Measurements from ENCODE around the gene SCN2A. TPM values are rescaled to one million over a fixed set of nuclear protein-coding genes. Genes with fewer than 3 reads are reported as not detected.

The SCN2A gene
- total and polyA plus RNA-seq, 2 of the 4 experiments (the other 2 are of a cell fraction) = 0.24 to 0.54 TPM

DNA sequence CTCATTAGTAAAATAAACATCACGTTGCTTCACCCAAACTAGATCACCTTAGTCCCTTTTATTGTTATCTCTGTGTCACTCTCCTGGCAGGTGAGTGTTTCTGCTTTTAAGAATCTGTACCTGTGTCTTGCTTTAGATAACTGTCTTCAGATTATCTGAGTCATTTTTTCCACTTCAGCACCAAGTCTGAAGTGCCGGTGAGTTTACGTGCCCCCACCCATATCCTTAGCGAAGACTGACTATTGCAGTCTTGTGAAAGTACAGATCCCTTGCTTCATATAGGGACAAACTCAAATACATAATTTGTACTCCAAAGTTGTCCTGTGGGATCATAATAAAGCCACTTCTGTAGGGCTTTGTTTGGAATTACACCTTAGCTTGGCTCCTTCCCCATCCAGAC lies 41.1 kb downstream of the SCN2A start:
- Histone ChIP-seq H3K79me1 (ENCODE audit: low read depth in 1 of 2, low read length in 2 of 2) (no peaks in the 10 kb centered on the region), H3K4me3 (ENCODE audit: insufficient read depth, low read depth, low read length) (no peak overlapping the region), H3K4ac (ENCODE audit: low read depth, low read length) (no peak overlapping the region), H4K91ac (ENCODE audit: insufficient read depth, low read depth, low read length) (no peak overlapping the region), H3K56ac (ENCODE audit: extremely low read depth, insufficient read depth, low read length) (no peak overlapping the region), H2BK5ac (ENCODE audit: low read depth, low read length, poor library complexity, severe bottlenecking) (no peak overlapping the region), H3K9me3 (ENCODE audit: control insufficient read depth, insufficient read depth, low read length) (no peaks in the 10 kb centered on the region), H4K5ac (ENCODE audit: low read depth, low read length) (no peak overlapping the region), H3K23ac (ENCODE audit: low read depth, low read length) (no peak overlapping the region), H2BK15ac (ENCODE audit: low read depth, low read length) (no peak overlapping the region), H2AK5ac (ENCODE audit: low read depth, low read length) (no peak overlapping the region), H3K9me1 (ENCODE audit: insufficient read depth, low read length) (no peaks in the 10 kb centered on the region), H3K27me3 (ENCODE audit: control insufficient read depth, insufficient read depth, low read length) (no peaks in the 10 kb centered on the region), H3K4me2 (ENCODE audit: low read depth, low read length) (no peak overlapping the region), H3K14ac (replicated peaks; ENCODE audit: low read depth, low read length) (no peak overlapping the region), H4K20me1 (ENCODE audit: insufficient read depth, low read length) (no peaks in the 10 kb centered on the region), H4K8ac (ENCODE audit: low read depth in 2 of 2, low read length in 2 of 2) (no peak overlapping the region), H2AFZ (replicated peaks; ENCODE audit: low read length, poor library complexity) (no peak overlapping the region), H3K36me3 (ENCODE audit: control insufficient read depth, insufficient read depth, low read length) (no peaks in the 10 kb centered on the region), H3K4me1 (ENCODE audit: control insufficient read depth, insufficient read depth, low read length) (no peaks in the 10 kb centered on the region), H3K18ac (ENCODE audit: low read depth, low read length) (no peak overlapping the region), H2BK120ac (ENCODE audit: low read depth, low read length) (no peak overlapping the region), H3K9ac (ENCODE audit: low read depth, low read length) (no peak overlapping the region), H2AK9ac (replicated peaks; ENCODE audit: low read depth, low read length, poor library complexity) (no peak overlapping the region), H2BK20ac (ENCODE audit: low read depth, low read length) (no peak overlapping the region), H3K27ac (ENCODE audit: insufficient read depth, low read length) (no peak overlapping the region)
- ATAC-seq (ENCODE audit: low read depth) (no peak), DNase-seq (no peak)
- intact Hi-C loops (cut with micrococcal nuclease) = no loop called here
- POLR2A ChIA-PET (ENCODE audit: unreplicated experiment) = no interaction called here
- dilution Hi-C loops (cut with HindIII; ENCODE audit: low sequenced_read_pairs, unreplicated experiment) = no loop called here
- no TSS peak for BruUV-seq (replicated peaks)
- no CpG with 5 or more reads among the region's 4 CpGs for WGBS, 2 experiments (ENCODE audit: extremely low coverage in 2 of 2, insufficient read length in 1 of 2)
- CTCF ChIA-PET = no interaction called here
- TF ChIP-seq MXI1 (IDR thresholded peaks at IDR 0.05; ENCODE audit: borderline replicate concordance, low read depth, low read length) (no peak), CHD1 (IDR thresholded peaks at IDR 0.05; ENCODE audit: low read depth, low read length) (no peak), POLR2A (IDR thresholded peaks at IDR 0.05; ENCODE audit: low read depth, low read length) (no peak), BHLHE40 (IDR thresholded peaks at IDR 0.05; ENCODE audit: low read depth, low read length) (no peak), SMC3 (IDR thresholded peaks at IDR 0.05; ENCODE audit: low read depth, low read length) (no peak), RCOR1 (IDR thresholded peaks at IDR 0.05; ENCODE audit: insufficient replicate concordance, low read length) (no peak), CEBPB (IDR thresholded peaks at IDR 0.05; ENCODE audit: low read depth, low read length) (no peak), RAD21 (IDR thresholded peaks at IDR 0.05; ENCODE audit: low read length) (no peak), RFX5 (IDR thresholded peaks at IDR 0.05; ENCODE audit: low read depth, low read length) (no peak), MAFK (IDR thresholded peaks at IDR 0.05; ENCODE audit: low read depth, low read length) (no peak), MAZ (IDR thresholded peaks at IDR 0.05; ENCODE audit: borderline replicate concordance, low read depth, low read length) (no peak), FOS (IDR thresholded peaks at IDR 0.05; ENCODE audit: low read depth, low read length) (no peak), NFE2L2 (IDR thresholded peaks at IDR 0.05; ENCODE audit: low read depth, low read length) (no peak)
- TF ChIP-seq, protein P1, sequence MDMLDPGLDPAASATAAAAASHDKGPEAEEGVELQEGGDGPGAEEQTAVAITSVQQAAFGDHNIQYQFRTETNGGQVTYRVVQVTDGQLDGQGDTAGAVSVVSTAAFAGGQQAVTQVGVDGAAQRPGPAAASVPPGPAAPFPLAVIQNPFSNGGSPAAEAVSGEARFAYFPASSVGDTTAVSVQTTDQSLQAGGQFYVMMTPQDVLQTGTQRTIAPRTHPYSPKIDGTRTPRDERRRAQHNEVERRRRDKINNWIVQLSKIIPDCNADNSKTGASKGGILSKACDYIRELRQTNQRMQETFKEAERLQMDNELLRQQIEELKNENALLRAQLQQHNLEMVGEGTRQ (IDR thresholded peaks at IDR 0.05; ENCODE audit: low read depth, low read length) = no peak
- TF ChIP-seq, protein P2, sequence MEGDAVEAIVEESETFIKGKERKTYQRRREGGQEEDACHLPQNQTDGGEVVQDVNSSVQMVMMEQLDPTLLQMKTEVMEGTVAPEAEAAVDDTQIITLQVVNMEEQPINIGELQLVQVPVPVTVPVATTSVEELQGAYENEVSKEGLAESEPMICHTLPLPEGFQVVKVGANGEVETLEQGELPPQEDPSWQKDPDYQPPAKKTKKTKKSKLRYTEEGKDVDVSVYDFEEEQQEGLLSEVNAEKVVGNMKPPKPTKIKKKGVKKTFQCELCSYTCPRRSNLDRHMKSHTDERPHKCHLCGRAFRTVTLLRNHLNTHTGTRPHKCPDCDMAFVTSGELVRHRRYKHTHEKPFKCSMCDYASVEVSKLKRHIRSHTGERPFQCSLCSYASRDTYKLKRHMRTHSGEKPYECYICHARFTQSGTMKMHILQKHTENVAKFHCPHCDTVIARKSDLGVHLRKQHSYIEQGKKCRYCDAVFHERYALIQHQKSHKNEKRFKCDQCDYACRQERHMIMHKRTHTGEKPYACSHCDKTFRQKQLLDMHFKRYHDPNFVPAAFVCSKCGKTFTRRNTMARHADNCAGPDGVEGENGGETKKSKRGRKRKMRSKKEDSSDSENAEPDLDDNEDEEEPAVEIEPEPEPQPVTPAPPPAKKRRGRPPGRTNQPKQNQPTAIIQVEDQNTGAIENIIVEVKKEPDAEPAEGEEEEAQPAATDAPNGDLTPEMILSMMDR (conservative IDR thresholded peaks at IDR 0.05; ENCODE audit: low read depth, low read length) = no peak
- TF ChIP-seq, protein P3, sequence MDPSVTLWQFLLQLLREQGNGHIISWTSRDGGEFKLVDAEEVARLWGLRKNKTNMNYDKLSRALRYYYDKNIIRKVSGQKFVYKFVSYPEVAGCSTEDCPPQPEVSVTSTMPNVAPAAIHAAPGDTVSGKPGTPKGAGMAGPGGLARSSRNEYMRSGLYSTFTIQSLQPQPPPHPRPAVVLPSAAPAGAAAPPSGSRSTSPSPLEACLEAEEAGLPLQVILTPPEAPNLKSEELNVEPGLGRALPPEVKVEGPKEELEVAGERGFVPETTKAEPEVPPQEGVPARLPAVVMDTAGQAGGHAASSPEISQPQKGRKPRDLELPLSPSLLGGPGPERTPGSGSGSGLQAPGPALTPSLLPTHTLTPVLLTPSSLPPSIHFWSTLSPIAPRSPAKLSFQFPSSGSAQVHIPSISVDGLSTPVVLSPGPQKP (IDR thresholded peaks at IDR 0.05; ENCODE audit: borderline replicate concordance, low read depth, low read length) = no peak
- in situ Hi-C loops (cut with MboI; ENCODE audit: low sequenced_read_pairs) = no loop called here
